H9 (cell line): ENCODE results near the gene STX10. TPM values are rescaled to one million over a fixed set of nuclear protein-coding genes. Genes with fewer than 3 reads are reported as not detected.

Experiments used
- DNase-seq: peaks from one replicate; pipeline ENCODE4 v3.0.0-alpha.2; 2017
- H2AFZ ChIP-seq: one replicate; pipeline ENCODE4 v1.6.1; 2013; ENCODE audit warnings: mild to moderate bottlenecking, low read length, control low read depth, moderate library complexity
- H2AK5ac ChIP-seq: 2 replicates; pipeline ENCODE4 v1.6.1; 2013; ENCODE audit warnings: low read length, control low read depth, mixed read lengths; ENCODE audit not compliant: insufficient read length
- H2BK120ac ChIP-seq: one replicate; pipeline ENCODE4 v1.6.1; 2013; ENCODE audit warnings: low read depth, mild to moderate bottlenecking, low read length, control low read depth, inconsistent platforms; ENCODE audit not compliant: poor library complexity, severe bottlenecking
- H2BK12ac ChIP-seq: 2 replicates; pipeline ENCODE4 v1.6.1; 2013; ENCODE audit warnings: low read length, control low read depth, mixed read lengths, low read depth; ENCODE audit not compliant: insufficient read length
- H2BK15ac ChIP-seq: 2 replicates; pipeline ENCODE4 v1.6.1; 2013; ENCODE audit warnings: low read depth, low read length, control low read depth
- H2BK20ac ChIP-seq: one replicate; pipeline ENCODE4 v1.6.1; 2013; ENCODE audit warnings: low read depth, mild to moderate bottlenecking, low read length, control low read depth, inconsistent platforms; ENCODE audit not compliant: poor library complexity, severe bottlenecking
- H2BK5ac ChIP-seq: 2 replicates; pipeline ENCODE4 v1.6.1; 2013; ENCODE audit warnings: low read length, control low read depth, mixed read lengths; ENCODE audit not compliant: insufficient read length
- H3K14ac ChIP-seq: 2 replicates; pipeline ENCODE4 v1.6.1; 2013; ENCODE audit warnings: low read length, control low read depth; ENCODE audit not compliant: insufficient read depth
- H3K18ac ChIP-seq: 2 replicates; pipeline ENCODE4 v1.6.1; 2013; ENCODE audit warnings: low read depth, mild to moderate bottlenecking, mixed read lengths, low read length, control low read depth; ENCODE audit not compliant: insufficient read length
- H3K23ac ChIP-seq: 2 replicates; pipeline ENCODE4 v1.6.1; 2013; ENCODE audit warnings: low read length, control low read depth, mixed read lengths, low read depth; ENCODE audit not compliant: insufficient read length
- H3K23me2 ChIP-seq: 2 replicates; pipeline ENCODE4 v1.6.1; 2013; ENCODE audit warnings: low read depth, mild to moderate bottlenecking, mixed read lengths, low read length, control low read depth; ENCODE audit not compliant: insufficient read length, poor library complexity, severe bottlenecking
- H3K27ac ChIP-seq: 2 replicates; pipeline ENCODE4 v1.5.1; 2013; ENCODE audit warnings: low read length, control low read depth, mixed read lengths, low read depth; ENCODE audit not compliant: insufficient read length
- H3K27me3 ChIP-seq: 2 replicates; pipeline ENCODE4 v1.6.1; 2013; ENCODE audit warnings: low read length, control low read depth, inconsistent platforms; ENCODE audit not compliant: insufficient read depth
- H3K4ac ChIP-seq: 2 replicates; pipeline ENCODE4 v1.6.1; 2013; ENCODE audit warnings: low read depth, mild to moderate bottlenecking, control low read depth, inconsistent platforms, low read length, moderate library complexity
- H3K4me1 ChIP-seq: 2 replicates; pipeline ENCODE4 v1.6.1; 2013; ENCODE audit warnings: low read length, control low read depth, inconsistent platforms; ENCODE audit not compliant: insufficient read depth
- H3K4me2 ChIP-seq: 2 replicates; pipeline ENCODE4 v1.6.1; 2013; ENCODE audit warnings: low read length, control low read depth, mixed read lengths; ENCODE audit not compliant: insufficient read length, insufficient read depth
- H3K56ac ChIP-seq: 2 replicates; pipeline ENCODE4 v1.6.1; 2013; ENCODE audit warnings: low read depth, mild to moderate bottlenecking, mixed read lengths, low read length, control low read depth; ENCODE audit not compliant: insufficient read length
- H3K79me1 ChIP-seq: 2 replicates; pipeline ENCODE4 v1.6.1; 2013; ENCODE audit warnings: low read depth, mild to moderate bottlenecking, moderate library complexity, low read length, control low read depth, inconsistent platforms; ENCODE audit not compliant: insufficient read depth, poor library complexity, severe bottlenecking
- H3K79me2 ChIP-seq: 2 replicates; pipeline ENCODE4 v1.6.1; 2013; ENCODE audit warnings: low read length, control low read depth, inconsistent platforms; ENCODE audit not compliant: insufficient read depth
- H3K9ac ChIP-seq: 2 replicates; pipeline ENCODE4 v1.6.1; 2013; ENCODE audit warnings: low read length, control low read depth, mixed read lengths; ENCODE audit not compliant: insufficient read length; ENCODE audit errors: extremely low read depth
- H3K9me3 ChIP-seq: one replicate; pipeline ENCODE4 v1.6.1; 2013; ENCODE audit warnings: low read depth, low read length, inconsistent platforms; ENCODE audit not compliant: control insufficient read depth
- H3T11ph ChIP-seq: one replicate; pipeline ENCODE4 v1.6.1; 2013; ENCODE audit warnings: mild to moderate bottlenecking, low read length, control low read depth, inconsistent platforms
- H4K20me1 ChIP-seq: one replicate; pipeline ENCODE4 v1.6.1; 2013; ENCODE audit not compliant: control insufficient read depth, insufficient read length, insufficient read depth
- H4K5ac ChIP-seq: 2 replicates; pipeline ENCODE4 v1.6.1; 2013; ENCODE audit warnings: low read depth, mild to moderate bottlenecking, mixed read lengths, low read length, control low read depth; ENCODE audit not compliant: insufficient read length
- H4K8ac ChIP-seq: replicated peaks from 2 replicates; pipeline ENCODE4 v1.6.1; 2013; ENCODE audit warnings: low read length, control low read depth, mixed read lengths, low read depth; ENCODE audit not compliant: insufficient read length
- H4K91ac ChIP-seq: 2 replicates; pipeline ENCODE4 v1.6.1; 2013; ENCODE audit warnings: low read depth, mild to moderate bottlenecking, moderate library complexity, mixed read lengths, low read length, control low read depth; ENCODE audit not compliant: insufficient read length
- H3K27ac Mint-ChIP-seq, 3 experiments: 2 replicates in 2 of 3; 3 replicates in 1 of 3; pipeline ENCODE4 v1.8.0; 2020 to 2021; ENCODE audit warnings: mixed read lengths in 3 of 3, mild to moderate bottlenecking in 1 of 3, moderate library complexity in 1 of 3
- H3K27me3 Mint-ChIP-seq: 2 replicates; pipeline ENCODE4 v1.8.0; 2021; ENCODE audit warnings: low read depth, mild to moderate bottlenecking, moderate library complexity, mixed read lengths
- H3K36me3 Mint-ChIP-seq, 3 experiments: 2 replicates in 2 of 3; 3 replicates in 1 of 3; pipeline ENCODE4 v1.8.0; 2020 to 2021; ENCODE audit warnings: low read depth in 3 of 3, mixed read lengths in 3 of 3; ENCODE audit not compliant: insufficient read depth in 1 of 3
- H3K4me1 Mint-ChIP-seq, 2 experiments: 2 replicates each; pipeline ENCODE4 v1.8.0; 2020; ENCODE audit warnings: mixed read lengths in 2 of 2
- H3K4me3 Mint-ChIP-seq, 2 experiments: 2 replicates in 1 of 2; 3 replicates in 1 of 2; pipeline ENCODE4 v1.8.0; 2020 to 2021; ENCODE audit warnings: mild to moderate bottlenecking in 2 of 2, mixed read lengths in 2 of 2, moderate library complexity in 1 of 2
- H3K9me3 Mint-ChIP-seq, 2 experiments: 2 replicates in 1 of 2; 3 replicates in 1 of 2; pipeline ENCODE4 v1.8.0; 2020; ENCODE audit warnings: mild to moderate bottlenecking in 2 of 2, mixed read lengths in 2 of 2, moderate library complexity in 1 of 2
- WGBS: extraction: QIAGEN DNeasy Blood & Tissue Kit; methylation state at CpG from one replicate; pipeline ENCODE4 v1.1.7; 2013; ENCODE audit warnings: missing lambda C conversion rate, low lambda C conversion rate, mixed read lengths; ENCODE audit not compliant: insufficient read length; ENCODE audit errors: extremely low coverage; 5-methylcytosine and 5-hydroxymethylcytosine counted together
- total RNA-seq: library from RNA; stranded (reverse); gene quantifications from 2 replicates; pipeline ENCODE4 v1.2.1, GENCODE V29; 2021
- TF ChIP-seq, protein P1 (sequence below): fragments of 200-600 bp; sonication (generic); conservative IDR thresholded peaks from 3 replicates; pipeline ENCODE4 v1.8.0; 2021; ENCODE audit warnings: antibody characterized with exemption, mild to moderate bottlenecking

Gene STX10
- total RNA-seq, 1 experiment from 2014 or later, result 39.4 TPM

DNA sequence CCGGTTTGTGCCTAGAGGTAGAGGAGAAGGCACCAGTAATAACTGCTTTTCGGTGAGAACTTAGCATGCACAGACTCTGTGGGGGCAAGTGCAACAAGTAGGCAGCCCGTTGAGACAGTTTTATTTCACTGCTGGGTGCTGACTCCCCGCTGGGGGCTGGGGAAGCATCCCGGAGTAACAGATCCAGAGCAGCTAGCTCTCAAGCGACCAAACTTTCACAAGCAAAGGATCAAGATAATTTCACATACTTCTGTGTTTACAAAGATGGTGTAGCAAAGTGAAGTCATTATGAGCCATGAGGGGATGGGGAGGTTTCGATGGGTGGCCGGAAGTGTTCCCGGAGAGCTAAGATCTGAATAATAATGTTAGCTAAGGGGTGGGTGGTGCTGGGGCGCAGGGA is 29.4 kb downstream of the STX10 start:
- no peak overlapping the region for H3T11ph ChIP-seq
- no peaks in the 10 kb centered on the region for H3K9me3 ChIP-seq
- H4K20me1 ChIP-seq, result no peaks in the 10 kb centered on the region
- peak overlapping the region; percentile 20 for H3K9ac ChIP-seq
- no peak overlapping the region for H4K5ac ChIP-seq
- H2BK20ac ChIP-seq, result no peak overlapping the region
- Mint-ChIP-seq H3K9me3 (peaks cover 0 to 1% of the 10 kb centered on the region in 2 experiments; a peak in 2 of 5 replicates), H3K4me3 (peak overlapping the region; percentile 46 to 93), H3K4me1 (peaks cover 46 to 51% of the 10 kb centered on the region in 2 experiments), H3K36me3 (peaks cover 7 to 47% (median 36%) of the 10 kb centered on the region in 3 experiments; a peak in 6 of 7 replicates), H3K27ac (peak overlapping the region in 2 of 3 experiments; percentile 84 to 86; a peak in 3 of 7 replicates), H3K27me3 (no peaks in the 10 kb centered on the region)
- no peaks in the 10 kb centered on the region for H3K27me3 ChIP-seq
- no peak overlapping the region for H2BK5ac ChIP-seq
- no peak overlapping the region for H2BK120ac ChIP-seq
- no peak overlapping the region for H3K18ac ChIP-seq
- TF ChIP-seq, protein P1, sequence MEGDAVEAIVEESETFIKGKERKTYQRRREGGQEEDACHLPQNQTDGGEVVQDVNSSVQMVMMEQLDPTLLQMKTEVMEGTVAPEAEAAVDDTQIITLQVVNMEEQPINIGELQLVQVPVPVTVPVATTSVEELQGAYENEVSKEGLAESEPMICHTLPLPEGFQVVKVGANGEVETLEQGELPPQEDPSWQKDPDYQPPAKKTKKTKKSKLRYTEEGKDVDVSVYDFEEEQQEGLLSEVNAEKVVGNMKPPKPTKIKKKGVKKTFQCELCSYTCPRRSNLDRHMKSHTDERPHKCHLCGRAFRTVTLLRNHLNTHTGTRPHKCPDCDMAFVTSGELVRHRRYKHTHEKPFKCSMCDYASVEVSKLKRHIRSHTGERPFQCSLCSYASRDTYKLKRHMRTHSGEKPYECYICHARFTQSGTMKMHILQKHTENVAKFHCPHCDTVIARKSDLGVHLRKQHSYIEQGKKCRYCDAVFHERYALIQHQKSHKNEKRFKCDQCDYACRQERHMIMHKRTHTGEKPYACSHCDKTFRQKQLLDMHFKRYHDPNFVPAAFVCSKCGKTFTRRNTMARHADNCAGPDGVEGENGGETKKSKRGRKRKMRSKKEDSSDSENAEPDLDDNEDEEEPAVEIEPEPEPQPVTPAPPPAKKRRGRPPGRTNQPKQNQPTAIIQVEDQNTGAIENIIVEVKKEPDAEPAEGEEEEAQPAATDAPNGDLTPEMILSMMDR, result no peak
- H3K79me2 ChIP-seq, result peaks cover 57% of the 10 kb centered on the region
- no peak overlapping the region for H2AFZ ChIP-seq
- no CpG with 5 or more reads among the region's 10 CpGs for WGBS
- no peak overlapping the region for H3K56ac ChIP-seq
- H2BK15ac ChIP-seq, result no peak overlapping the region
- DNase-seq, result no peak
- no peak overlapping the region for H3K4me2 ChIP-seq
- no peak overlapping the region for H3K23ac ChIP-seq
- H3K79me1 ChIP-seq, result peaks cover 2% of the 10 kb centered on the region
- H4K91ac ChIP-seq, result no peak overlapping the region
- peaks cover 8% of the 10 kb centered on the region for H3K23me2 ChIP-seq
- peaks cover 11% of the 10 kb centered on the region; the same call in 1 of the 2 replicates for H3K4me1 ChIP-seq
- no peak overlapping the region for H3K14ac ChIP-seq
- H4K8ac ChIP-seq, result no peak overlapping the region
- H3K4ac ChIP-seq, result no peak overlapping the region
- H3K27ac ChIP-seq, result no peak overlapping the region
- H2AK5ac ChIP-seq, result no peak overlapping the region
- no peak overlapping the region for H2BK12ac ChIP-seq
